Activated T-cell treated with anti-CD3 and anti-CD28 coated beads, Interleukin-2, amount 50 U/mL, for 4 hours (primary cell): Measurements from ENCODE around the gene GC. TPM values are rescaled to one million over a fixed set of nuclear protein-coding genes. Genes with fewer than 3 reads are reported as not detected.
"Not testable (repeated sequence)": the region's sequence is repeated elsewhere in the genome, so short reads cannot be mapped to it uniquely, and the experiment has no call there.

ENCODE experiments used
- ATAC-seq, 2 donors: fragments of 200-7000 bp; cut with Tn5 transposase; one replicate each; pipeline ENCODE4 v1.10.0; 2021
- DNase-seq: peaks from one replicate; pipeline ENCODE4 v3.0.0-alpha.2; 2020
- H3K27me3 Mint-ChIP-seq: one replicate; pipeline ENCODE4 v1.8.0; 2021; ENCODE audit warnings: low read depth, mixed read lengths
- H3K36me3 Mint-ChIP-seq: one replicate; pipeline ENCODE4 v1.8.0; 2022; ENCODE audit warnings: mixed read lengths; ENCODE audit not compliant: insufficient read depth
- H3K4me1 Mint-ChIP-seq: one replicate; pipeline ENCODE4 v1.8.0; 2021; ENCODE audit warnings: low read depth, mixed read lengths
- H3K4me3 Mint-ChIP-seq: one replicate; pipeline ENCODE4 v1.8.0; 2021; ENCODE audit warnings: mild to moderate bottlenecking, moderate library complexity, mixed read lengths
- H3K9me3 Mint-ChIP-seq: one replicate; pipeline ENCODE4 v1.8.0; 2021; ENCODE audit warnings: mixed read lengths
- total RNA-seq, 3 donors: library from RNA; stranded (reverse); gene quantifications; one replicate each; pipeline ENCODE4 v1.2.1, GENCODE V29; 2021

GC gene
- total RNA-seq, 3 donors from 2014 or later = 0.58 to 1.4 (median 1.1) TPM

- no peaks in the 10 kb centered on the region for H3K9me3 Mint-ChIP-seq
- no peaks in the 10 kb centered on the region for H3K36me3 Mint-ChIP-seq
- H3K4me1 Mint-ChIP-seq = no peaks in the 10 kb centered on the region
- DNase-seq (no peak), ATAC-seq (no peak)
- peaks cover 6% of the 10 kb centered on the region for H3K27me3 Mint-ChIP-seq
- no peak overlapping the region for H3K4me3 Mint-ChIP-seq
Measured at GRCh38 chr4:71777891-71778290, 6.0 kb downstream of the GC start.

- H3K9me3 Mint-ChIP-seq = no peaks in the 10 kb centered on the region
- no peaks in the 10 kb centered on the region for H3K36me3 Mint-ChIP-seq
- DNase-seq (no peak), ATAC-seq (no peak)
- H3K4me1 Mint-ChIP-seq = no peaks in the 10 kb centered on the region
- peaks cover 6% of the 10 kb centered on the region for H3K27me3 Mint-ChIP-seq
- H3K4me3 Mint-ChIP-seq = no peak overlapping the region
Measured at GRCh38 chr4:71775449-71775848, 8.4 kb downstream of the GC start.

- ATAC-seq = no peak
- H3K4me1 Mint-ChIP-seq = no peaks in the 10 kb centered on the region
- no peaks in the 10 kb centered on the region for H3K36me3 Mint-ChIP-seq
Measured at GRCh38 chr4:71774136-71774535, 9.7 kb downstream of the GC start.

GRCh38 chr4:71773004-71773403, 10.9 kb downstream of the GC start:
- H3K9me3 Mint-ChIP-seq = no peaks in the 10 kb centered on the region
- no peaks in the 10 kb centered on the region for H3K4me1 Mint-ChIP-seq
- H3K27me3 Mint-ChIP-seq = peaks cover 5% of the 10 kb centered on the region
- H3K36me3 Mint-ChIP-seq = no peaks in the 10 kb centered on the region
- ATAC-seq (no peak), DNase-seq (no peak)
- H3K4me3 Mint-ChIP-seq = no peak overlapping the region

More at GRCh38 chr4:71774136-71774535, 9.7 kb downstream of the GC start:
- no peaks in the 10 kb centered on the region for H3K9me3 Mint-ChIP-seq
- no peak overlapping the region for H3K4me3 Mint-ChIP-seq
- peaks cover 5% of the 10 kb centered on the region for H3K27me3 Mint-ChIP-seq
- no peak for DNase-seq

GRCh38 chr4:71772592-71772991, 11.3 kb downstream of the GC start:
- Mint-ChIP-seq H3K4me3 (no peak overlapping the region), H3K9me3 (no peaks in the 10 kb centered on the region), H3K36me3 (no peaks in the 10 kb centered on the region), H3K27me3 (peaks cover 5% of the 10 kb centered on the region), H3K4me1 (no peaks in the 10 kb centered on the region)
- DNase-seq = no peak
- no peak for ATAC-seq

GRCh38 chr4:71771613-71772012, 12.3 kb downstream of the GC start:
- H3K36me3 Mint-ChIP-seq = no peaks in the 10 kb centered on the region
- H3K4me1 Mint-ChIP-seq = no peaks in the 10 kb centered on the region
- H3K9me3 Mint-ChIP-seq = no peaks in the 10 kb centered on the region
- DNase-seq (no peak), ATAC-seq (no peak)
- no peak overlapping the region for H3K4me3 Mint-ChIP-seq
- peaks cover 5% of the 10 kb centered on the region for H3K27me3 Mint-ChIP-seq

- no peaks in the 10 kb centered on the region for H3K27me3 Mint-ChIP-seq
- H3K9me3 Mint-ChIP-seq = no peaks in the 10 kb centered on the region
- ATAC-seq (no peak), DNase-seq (no peak)
- no peaks in the 10 kb centered on the region for H3K36me3 Mint-ChIP-seq
- no peaks in the 10 kb centered on the region for H3K4me1 Mint-ChIP-seq
- no peak overlapping the region for H3K4me3 Mint-ChIP-seq
Measured at GRCh38 chr4:71769434-71769833, 14.4 kb downstream of the GC start.

GRCh38 chr4:71768123-71768522, 15.8 kb downstream of the GC start:
- Mint-ChIP-seq H3K4me1 (no peaks in the 10 kb centered on the region), H3K4me3 (no peak overlapping the region)
- no peak for ATAC-seq

GRCh38 chr4:71765821-71766383, 18.0 kb downstream of the GC start:
- no peaks in the 10 kb centered on the region for H3K36me3 Mint-ChIP-seq
- no peaks in the 10 kb centered on the region for H3K27me3 Mint-ChIP-seq
- H3K4me1 Mint-ChIP-seq = no peaks in the 10 kb centered on the region
- DNase-seq = no peak
- no peak overlapping the region for H3K4me3 Mint-ChIP-seq
- no peak for ATAC-seq
- H3K9me3 Mint-ChIP-seq = no peaks in the 10 kb centered on the region

More at GRCh38 chr4:71768123-71768522, 15.8 kb downstream of the GC start:
- no peak for DNase-seq
- Mint-ChIP-seq H3K9me3 (no peaks in the 10 kb centered on the region), H3K36me3 (no peaks in the 10 kb centered on the region), H3K27me3 (no peaks in the 10 kb centered on the region)

GRCh38 chr4:71765350-71765749, 18.5 kb downstream of the GC start:
- Mint-ChIP-seq H3K4me3 (no peak overlapping the region), H3K9me3 (no peaks in the 10 kb centered on the region), H3K36me3 (no peaks in the 10 kb centered on the region), H3K4me1 (no peaks in the 10 kb centered on the region), H3K27me3 (no peaks in the 10 kb centered on the region)
- ATAC-seq = no peak
- no peak for DNase-seq

GRCh38 chr4:71752383-71753042, 31.4 kb downstream of the GC start:
- H3K9me3 Mint-ChIP-seq = no peaks in the 10 kb centered on the region
- ATAC-seq (no peak), DNase-seq (no peak)
- no peak overlapping the region for H3K4me3 Mint-ChIP-seq
- H3K4me1 Mint-ChIP-seq = no peaks in the 10 kb centered on the region
- no peaks in the 10 kb centered on the region for H3K36me3 Mint-ChIP-seq
- H3K27me3 Mint-ChIP-seq = peaks cover 2% of the 10 kb centered on the region

GRCh38 chr4:71749008-71749594, 34.8 kb downstream of the GC start:
- H3K36me3 Mint-ChIP-seq = no peaks in the 10 kb centered on the region
- H3K4me1 Mint-ChIP-seq = no peaks in the 10 kb centered on the region
- no peaks in the 10 kb centered on the region for H3K9me3 Mint-ChIP-seq
- H3K4me3 Mint-ChIP-seq = no peak overlapping the region
- DNase-seq (no peak), ATAC-seq (no peak)
- peaks cover 2% of the 10 kb centered on the region for H3K27me3 Mint-ChIP-seq

GRCh38 chr4:71746379-71746778, 37.5 kb downstream of the GC start:
- Mint-ChIP-seq H3K4me3 (no peak overlapping the region), H3K27me3 (peaks cover under 1% of the 10 kb centered on the region), H3K36me3 (no peaks in the 10 kb centered on the region), H3K4me1 (no peaks in the 10 kb centered on the region), H3K9me3 (no peaks in the 10 kb centered on the region)
- DNase-seq (no peak), ATAC-seq (no peak)

GRCh38 chr4:71738782-71739181, 45.1 kb downstream of the GC start:
- not testable (repeated sequence) for H3K36me3 Mint-ChIP-seq, DNase-seq, H3K4me3 Mint-ChIP-seq, ATAC-seq, H3K4me1 Mint-ChIP-seq, H3K27me3 Mint-ChIP-seq, H3K9me3 Mint-ChIP-seq

GRCh38 chr4:71732706-71733105, 51.2 kb downstream of the GC start:
- DNase-seq (no peak), ATAC-seq (no peak)
- Mint-ChIP-seq H3K9me3 (no peaks in the 10 kb centered on the region), H3K4me1 (no peaks in the 10 kb centered on the region), H3K27me3 (peaks cover 8% of the 10 kb centered on the region), H3K36me3 (no peaks in the 10 kb centered on the region), H3K4me3 (no peak overlapping the region)
